ENCODE measurements around the gene LRMDA. TPM values are rescaled to one million over a fixed set of nuclear protein-coding genes. Genes with fewer than 3 reads are reported as not detected.
A peak's percentile ranks its signal among the peaks of the same experiment; 100 is the strongest.

Gene LRMDA
- total RNA-seq, 5 donors from 2014 or later (not counting 1 experiment from before 2014, with no cell fraction given) = 0.30 to 1.2 TPM; not detected in 3

GRCh38 chr10:75876710-75877109 is 445.3 kb downstream of the LRMDA start:
- ChIA-PET CTCF (no interaction called here), POLR2A (no interaction called here)
- Mint-ChIP-seq H3K4me3 (no peak overlapping the region), H3K27me3 (peaks cover 2 to 7% of the 10 kb centered on the region in 2 donors), H3K36me3 (no peaks in the 10 kb centered on the region), H3K4me1 (no peaks in the 10 kb centered on the region), H3K27ac (no peak overlapping the region), H3K9me3 (no peaks in the 10 kb centered on the region)
- Histone ChIP-seq H3K4me3 (ENCODE audit: control insufficient read depth in 1 of 2, extremely low read depth in 1 of 2, low read length in 1 of 2) (no peak overlapping the region), H3K27me3 (replicated peaks in 1 of 2; ENCODE audit: control insufficient read depth in 2 of 2, extremely low read depth in 1 of 2, insufficient read depth in 2 of 2, low read length in 1 of 2) (peaks cover 0 to 2% of the 10 kb centered on the region in 2 experiments), H3K27ac (ENCODE audit: low read length) (no peak overlapping the region), H3K4me1 (ENCODE audit: control insufficient read depth in 1 of 2, extremely low read depth in 1 of 2, insufficient read depth in 2 of 2, low read length in 2 of 2) (no peaks in the 10 kb centered on the region), H3K36me3 (ENCODE audit: control insufficient read depth in 2 of 2, extremely low read depth in 1 of 2, insufficient read depth in 1 of 2, low read length in 1 of 2) (no peaks in the 10 kb centered on the region), H3K9me3 (no peaks in the 10 kb centered on the region)
- WGBS (ENCODE audit: insufficient coverage) = 80% methylated on average over 1 of the region's 3 CpGs
- ATAC-seq (replicated peaks in 1 of 4) = no peak
- no peak for DNase-seq

- H3K4me3 Mint-ChIP-seq = no peak overlapping the region
- peaks cover 2 to 7% of the 10 kb centered on the region in 2 donors for H3K27me3 Mint-ChIP-seq
- no peaks in the 10 kb centered on the region for H3K9me3 Mint-ChIP-seq
- 69% methylated on average over 6 of the region's 7 CpGs for WGBS (ENCODE audit: insufficient coverage)
- H3K27me3 ChIP-seq (replicated peaks in 1 of 2; ENCODE audit: control insufficient read depth in 2 of 2, extremely low read depth in 1 of 2, insufficient read depth in 2 of 2, low read length in 1 of 2) = peaks cover 0 to 2% of the 10 kb centered on the region in 2 experiments
- H3K4me1 ChIP-seq (ENCODE audit: control insufficient read depth in 1 of 2, extremely low read depth in 1 of 2, insufficient read depth in 2 of 2, low read length in 2 of 2) = no peaks in the 10 kb centered on the region
- no peaks in the 10 kb centered on the region for H3K9me3 ChIP-seq
- no peaks in the 10 kb centered on the region for H3K36me3 Mint-ChIP-seq
- POLR2A ChIA-PET = no interaction called here
- no peak for ATAC-seq (replicated peaks in 1 of 4)
- no peak overlapping the region for H3K27ac Mint-ChIP-seq
- H3K4me3 ChIP-seq (ENCODE audit: control insufficient read depth in 1 of 2, extremely low read depth in 1 of 2, low read length in 1 of 2) = no peak overlapping the region
- DNase-seq = no peak
- H3K4me1 Mint-ChIP-seq = no peaks in the 10 kb centered on the region
- CTCF ChIA-PET = interaction anchor here in 1 of 2 donors (0.6 kb wide), 1 partner anchor 1106 kb away, joined by 4 read pairs; no protein-coding TSS in a partner anchor
- H3K36me3 ChIP-seq (ENCODE audit: control insufficient read depth in 2 of 2, extremely low read depth in 1 of 2, insufficient read depth in 1 of 2, low read length in 1 of 2) = no peaks in the 10 kb centered on the region
- no peak overlapping the region for H3K27ac ChIP-seq (ENCODE audit: low read length)
Measured at GRCh38 chr10:75877877-75878276, 446.5 kb downstream of the LRMDA start.

GRCh38 chr10:75878586-75878985 is 447.2 kb downstream of the LRMDA start:
- H3K4me1 ChIP-seq (ENCODE audit: control insufficient read depth in 1 of 2, extremely low read depth in 1 of 2, insufficient read depth in 2 of 2, low read length in 2 of 2) = no peaks in the 10 kb centered on the region
- Mint-ChIP-seq H3K36me3 (no peaks in the 10 kb centered on the region), H3K4me3 (no peak overlapping the region), H3K9me3 (no peaks in the 10 kb centered on the region), H3K27ac (no peak overlapping the region), H3K27me3 (peaks cover 2 to 7% of the 10 kb centered on the region in 2 donors), H3K4me1 (no peaks in the 10 kb centered on the region)
- no peaks in the 10 kb centered on the region for H3K9me3 ChIP-seq
- WGBS (ENCODE audit: insufficient coverage) = 84% methylated on average over 2 of the region's 2 CpGs
- ATAC-seq (replicated peaks in 1 of 4) = no peak
- H3K27ac ChIP-seq (ENCODE audit: low read length) = no peak overlapping the region
- H3K4me3 ChIP-seq (ENCODE audit: control insufficient read depth in 1 of 2, extremely low read depth in 1 of 2, low read length in 1 of 2) = no peak overlapping the region
- ChIA-PET CTCF (no interaction called here), POLR2A (no interaction called here)
- H3K27me3 ChIP-seq (replicated peaks in 1 of 2; ENCODE audit: control insufficient read depth in 2 of 2, extremely low read depth in 1 of 2, insufficient read depth in 2 of 2, low read length in 1 of 2) = peaks cover 0 to 2% of the 10 kb centered on the region in 2 experiments
- no peak for DNase-seq
- no peaks in the 10 kb centered on the region for H3K36me3 ChIP-seq (ENCODE audit: control insufficient read depth in 2 of 2, extremely low read depth in 1 of 2, insufficient read depth in 1 of 2, low read length in 1 of 2)

GRCh38 chr10:75880031-75880775 is 448.8 kb downstream of the LRMDA start:
- Mint-ChIP-seq H3K9me3 (no peaks in the 10 kb centered on the region), H3K36me3 (no peaks in the 10 kb centered on the region), H3K4me1 (no peaks in the 10 kb centered on the region), H3K27me3 (peaks cover 2 to 7% of the 10 kb centered on the region in 2 donors), H3K27ac (no peak overlapping the region), H3K4me3 (no peak overlapping the region)
- Histone ChIP-seq H3K27me3 (replicated peaks in 1 of 2; ENCODE audit: control insufficient read depth in 2 of 2, extremely low read depth in 1 of 2, insufficient read depth in 2 of 2, low read length in 1 of 2) (peaks cover 0 to 2% of the 10 kb centered on the region in 2 experiments), H3K27ac (ENCODE audit: low read length) (no peak overlapping the region), H3K4me3 (ENCODE audit: control insufficient read depth in 1 of 2, extremely low read depth in 1 of 2, low read length in 1 of 2) (no peak overlapping the region), H3K4me1 (ENCODE audit: control insufficient read depth in 1 of 2, extremely low read depth in 1 of 2, insufficient read depth in 2 of 2, low read length in 2 of 2) (no peaks in the 10 kb centered on the region), H3K36me3 (ENCODE audit: control insufficient read depth in 2 of 2, extremely low read depth in 1 of 2, insufficient read depth in 1 of 2, low read length in 1 of 2) (no peaks in the 10 kb centered on the region), H3K9me3 (no peaks in the 10 kb centered on the region)
- ChIA-PET CTCF (no interaction called here), POLR2A (no interaction called here)
- WGBS (ENCODE audit: insufficient coverage) = 38% methylated on average over 1 of the region's 4 CpGs
- ATAC-seq (replicated peaks in 1 of 4) (no peak), DNase-seq (no peak)

- Histone ChIP-seq H3K36me3 (ENCODE audit: control insufficient read depth in 2 of 2, extremely low read depth in 1 of 2, insufficient read depth in 1 of 2, low read length in 1 of 2) (no peaks in the 10 kb centered on the region), H3K27me3 (replicated peaks in 1 of 2; ENCODE audit: control insufficient read depth in 2 of 2, extremely low read depth in 1 of 2, insufficient read depth in 2 of 2, low read length in 1 of 2) (no peaks in the 10 kb centered on the region), H3K4me1 (ENCODE audit: control insufficient read depth in 1 of 2, extremely low read depth in 1 of 2, insufficient read depth in 2 of 2, low read length in 2 of 2) (no peaks in the 10 kb centered on the region), H3K4me3 (ENCODE audit: control insufficient read depth in 1 of 2, extremely low read depth in 1 of 2, low read length in 1 of 2) (no peak overlapping the region), H3K27ac (ENCODE audit: low read length) (no peak overlapping the region), H3K9me3 (no peaks in the 10 kb centered on the region)
- no peaks in the 10 kb centered on the region for H3K9me3 Mint-ChIP-seq
- WGBS (ENCODE audit: insufficient coverage) = 100% methylated on average over 4 of the region's 9 CpGs
- CTCF ChIA-PET = interaction anchor here in 1 of 2 donors (0.7 kb wide), 1 partner anchor 9 kb away, joined by 3 read pairs; no protein-coding TSS in a partner anchor
- POLR2A ChIA-PET = interaction anchor here in 1 of 2 donors (0.6 kb wide), 1 partner anchor 377 kb away, joined by 3 read pairs; no protein-coding TSS in a partner anchor
- H3K27me3 Mint-ChIP-seq = peaks cover 0 to 2% of the 10 kb centered on the region in 2 donors
- H3K4me3 Mint-ChIP-seq = no peak overlapping the region
- no peak for DNase-seq
- no peak overlapping the region for H3K27ac Mint-ChIP-seq
- no peaks in the 10 kb centered on the region for H3K4me1 Mint-ChIP-seq
- H3K36me3 Mint-ChIP-seq = no peaks in the 10 kb centered on the region
- ATAC-seq (replicated peaks in 1 of 4) = no peak
Measured at GRCh38 chr10:75883081-75884072, 452.0 kb downstream of the LRMDA start.

GRCh38 chr10:75884808-75885207 is 453.4 kb downstream of the LRMDA start:
- ChIA-PET POLR2A (no interaction called here), CTCF (no interaction called here)
- H3K27ac ChIP-seq (ENCODE audit: low read length) = no peak overlapping the region
- whole genome bisulfite sequencing (ENCODE audit: insufficient coverage) = 70% methylated on average over 5 of the region's 5 CpGs
- H3K27me3 ChIP-seq (replicated peaks in 1 of 2; ENCODE audit: control insufficient read depth in 2 of 2, extremely low read depth in 1 of 2, insufficient read depth in 2 of 2, low read length in 1 of 2) = no peaks in the 10 kb centered on the region
- no peaks in the 10 kb centered on the region for H3K4me1 Mint-ChIP-seq
- no peak overlapping the region for H3K27ac Mint-ChIP-seq
- no peaks in the 10 kb centered on the region for H3K36me3 Mint-ChIP-seq
- no peak overlapping the region for H3K4me3 Mint-ChIP-seq
- no peaks in the 10 kb centered on the region for H3K4me1 ChIP-seq (ENCODE audit: control insufficient read depth in 1 of 2, extremely low read depth in 1 of 2, insufficient read depth in 2 of 2, low read length in 2 of 2)
- peaks cover 0 to 4% of the 10 kb centered on the region in 2 donors for H3K27me3 Mint-ChIP-seq
- H3K9me3 Mint-ChIP-seq = no peaks in the 10 kb centered on the region
- H3K4me3 ChIP-seq (ENCODE audit: control insufficient read depth in 1 of 2, extremely low read depth in 1 of 2, low read length in 1 of 2) = no peak overlapping the region
- H3K36me3 ChIP-seq (ENCODE audit: control insufficient read depth in 2 of 2, extremely low read depth in 1 of 2, insufficient read depth in 1 of 2, low read length in 1 of 2) = no peaks in the 10 kb centered on the region
- H3K9me3 ChIP-seq = no peaks in the 10 kb centered on the region
- ATAC-seq (replicated peaks in 1 of 4) (peak in 1 of 4 experiments; percentile 16), DNase-seq (no peak)

All from T-cell (primary cell).